Activated CD4-positive, alpha-beta memory T cell treated with anti-CD3 and anti-CD28 coated beads, Interleukin-2, amount 10 ng/mL, durations not matched to agents 7 days and 5 days (primary cell): ENCODE measurements around the gene PTPN21. TPM values are rescaled to one million over a fixed set of nuclear protein-coding genes. Genes with fewer than 3 reads are reported as not detected.

ENCODE experiments used
- CTCF ChIA-PET: fragments of 350-600 bp; sonication (Branson Sonifier 250); formaldehyde crosslinking; loops from one replicate; lab custom pipeline; 2021; ENCODE audit warnings: antibody characterized with exemption, inconsistent platforms; lab: Charles Lee
- POLR2A ChIA-PET: fragments of 350-600 bp; sonication (Branson Sonifier 250); formaldehyde crosslinking; loops from one replicate; lab custom pipeline; 2021; ENCODE audit warnings: antibody characterized with exemption; lab: Charles Lee
- DNase-seq: peaks from one replicate; pipeline ENCODE4 v3.0.0-alpha.2; 2020
- H3K27ac Mint-ChIP-seq: one replicate; pipeline ENCODE4 v1.8.0; 2021; ENCODE audit warnings: mild to moderate bottlenecking, mixed read lengths
- H3K27me3 Mint-ChIP-seq: one replicate; pipeline ENCODE4 v1.8.0; 2021; ENCODE audit warnings: mixed read lengths
- H3K36me3 Mint-ChIP-seq: one replicate; pipeline ENCODE4 v1.8.0; 2021; ENCODE audit warnings: low read depth, mixed read lengths
- H3K4me1 Mint-ChIP-seq: one replicate; pipeline ENCODE4 v1.8.0; 2021; ENCODE audit warnings: mixed read lengths
- H3K4me3 Mint-ChIP-seq: one replicate; pipeline ENCODE4 v1.8.0; 2021; ENCODE audit warnings: mild to moderate bottlenecking, mixed read lengths
- H3K9me3 Mint-ChIP-seq: one replicate; pipeline ENCODE4 v1.8.0; 2021; ENCODE audit warnings: mixed read lengths
- total RNA-seq, 2 experiments: library from RNA; stranded (reverse); gene quantifications; one replicate each; pipeline ENCODE4 v1.2.3, GENCODE V29; 2021

PTPN21 gene
- not detected for total RNA-seq

- Mint-ChIP-seq H3K4me1 (peaks cover 37% of the 10 kb centered on the region), H3K9me3 (no peaks in the 10 kb centered on the region), H3K4me3 (peak within 1 kb of the TSS; percentile 55), H3K27ac (no peak within 1 kb of the TSS), H3K27me3 (peaks cover 52% of the 10 kb centered on the region), H3K36me3 (no peaks in the 10 kb centered on the region)
- peak; percentile 26 for DNase-seq
- ChIA-PET CTCF (no interaction called here), POLR2A (no interaction called here)
Observed at GRCh38 chr14:88554457-88555286, at the start of gene PTPN21. TSS of gene PTPN21 (minus strand) at chr14:88555007. CDS start at chr14:88550417, 4,590 bp downstream.

GRCh38 chr14:88604212-88604611 lies 49.4 kb upstream of the PTPN21 start:
- CTCF ChIA-PET, result no interaction called here
- Mint-ChIP-seq H3K9me3 (no peaks in the 10 kb centered on the region), H3K27me3 (no peaks in the 10 kb centered on the region), H3K4me3 (no peak overlapping the region), H3K36me3 (peaks cover 56% of the 10 kb centered on the region), H3K4me1 (peaks cover 33% of the 10 kb centered on the region), H3K27ac (no peak overlapping the region)
- DNase-seq, result no peak
- POLR2A ChIA-PET, result interaction anchor here (1.1 kb wide), 1 partner anchor 10 kb away, joined by 4 read pairs; no protein-coding TSS in a partner anchor

- Mint-ChIP-seq H3K4me1 (peaks cover 50% of the 10 kb centered on the region), H3K4me3 (peak overlapping the region; percentile 34), H3K36me3 (peaks cover 57% of the 10 kb centered on the region), H3K27ac (peak overlapping the region; percentile 84), H3K9me3 (no peaks in the 10 kb centered on the region), H3K27me3 (no peaks in the 10 kb centered on the region)
- CTCF ChIA-PET, result interaction anchor here (0.7 kb wide), 1 partner anchor 13 kb away, joined by 3 read pairs; no protein-coding TSS in a partner anchor
- peak; percentile 37 for DNase-seq
- POLR2A ChIA-PET, result interaction anchor here (1.6 kb wide), 1 partner anchor 36 kb away, joined by 5 read pairs; no protein-coding TSS in a partner anchor
Observed at GRCh38 chr14:88599761-88600439, 45.1 kb upstream of the PTPN21 start.

- DNase-seq, result no peak
- Mint-ChIP-seq H3K36me3 (peaks cover 56% of the 10 kb centered on the region), H3K4me1 (peaks cover 48% of the 10 kb centered on the region), H3K27me3 (no peaks in the 10 kb centered on the region), H3K9me3 (no peaks in the 10 kb centered on the region), H3K4me3 (no peak overlapping the region), H3K27ac (peak overlapping the region; percentile 84)
- ChIA-PET POLR2A (interaction anchor here (1.6 kb wide), 1 partner anchor 36 kb away, joined by 5 read pairs; no protein-coding TSS in a partner anchor), CTCF (interaction anchor here (0.6 kb wide), 1 partner anchor 736 kb away, joined by 3 read pairs; no protein-coding TSS in a partner anchor)
Observed at GRCh38 chr14:88599326-88599725, 44.5 kb upstream of the PTPN21 start.

GRCh38 chr14:88598097-88598675 lies 43.4 kb upstream of the PTPN21 start:
- Mint-ChIP-seq H3K36me3 (peaks cover 54% of the 10 kb centered on the region), H3K27me3 (no peaks in the 10 kb centered on the region), H3K4me3 (no peak overlapping the region), H3K9me3 (no peaks in the 10 kb centered on the region), H3K27ac (no peak overlapping the region), H3K4me1 (peaks cover 41% of the 10 kb centered on the region)
- no peak for DNase-seq
- ChIA-PET POLR2A (no interaction called here), CTCF (no interaction called here)

GRCh38 chr14:88597601-88598000 lies 42.8 kb upstream of the PTPN21 start:
- Mint-ChIP-seq H3K36me3 (peaks cover 49% of the 10 kb centered on the region), H3K4me3 (no peak overlapping the region), H3K27me3 (no peaks in the 10 kb centered on the region), H3K9me3 (no peaks in the 10 kb centered on the region), H3K27ac (no peak overlapping the region), H3K4me1 (peaks cover 40% of the 10 kb centered on the region)
- no peak for DNase-seq
- CTCF ChIA-PET, result no interaction called here
- POLR2A ChIA-PET, result no interaction called here

- H3K4me1 Mint-ChIP-seq, result peaks cover 37% of the 10 kb centered on the region
- no peak overlapping the region for H3K4me3 Mint-ChIP-seq
- CTCF ChIA-PET, result no interaction called here
- peaks cover 43% of the 10 kb centered on the region for H3K36me3 Mint-ChIP-seq
- no peaks in the 10 kb centered on the region for H3K9me3 Mint-ChIP-seq
- DNase-seq, result no peak
- no peak overlapping the region for H3K27ac Mint-ChIP-seq
- H3K27me3 Mint-ChIP-seq, result no peaks in the 10 kb centered on the region
- POLR2A ChIA-PET, result no interaction called here
Observed at GRCh38 chr14:88597038-88597437, 42.2 kb upstream of the PTPN21 start.

- DNase-seq, result no peak
- CTCF ChIA-PET, result no interaction called here
- H3K9me3 Mint-ChIP-seq, result no peaks in the 10 kb centered on the region
- POLR2A ChIA-PET, result no interaction called here
- H3K27me3 Mint-ChIP-seq, result no peaks in the 10 kb centered on the region
- peaks cover 50% of the 10 kb centered on the region for H3K36me3 Mint-ChIP-seq
- no peak overlapping the region for H3K27ac Mint-ChIP-seq
- H3K4me3 Mint-ChIP-seq, result no peak overlapping the region
- peaks cover 4% of the 10 kb centered on the region for H3K4me1 Mint-ChIP-seq
Observed at GRCh38 chr14:88592031-88592430, 37.2 kb upstream of the PTPN21 start.

GRCh38 chr14:88590173-88590572 lies 35.4 kb upstream of the PTPN21 start:
- Mint-ChIP-seq H3K9me3 (no peaks in the 10 kb centered on the region), H3K27ac (no peak overlapping the region), H3K4me3 (no peak overlapping the region), H3K36me3 (peaks cover 52% of the 10 kb centered on the region), H3K4me1 (no peaks in the 10 kb centered on the region), H3K27me3 (no peaks in the 10 kb centered on the region)
- no peak for DNase-seq
- POLR2A ChIA-PET, result interaction anchor here (1.0 kb wide), 1 partner anchor 8 kb away, joined by 3 read pairs; no protein-coding TSS in a partner anchor
- CTCF ChIA-PET, result interaction anchor here (0.5 to 1.1 kb wide), 2 partner anchors 33 to 222 kb away, joined by 3 to 4 read pairs; no protein-coding TSS in a partner anchor

- no peak overlapping the region for H3K4me3 Mint-ChIP-seq
- POLR2A ChIA-PET, result no interaction called here
- no peaks in the 10 kb centered on the region for H3K9me3 Mint-ChIP-seq
- peaks cover 55% of the 10 kb centered on the region for H3K36me3 Mint-ChIP-seq
- no peaks in the 10 kb centered on the region for H3K27me3 Mint-ChIP-seq
- no peak overlapping the region for H3K27ac Mint-ChIP-seq
- no peak for DNase-seq
- H3K4me1 Mint-ChIP-seq, result no peaks in the 10 kb centered on the region
- CTCF ChIA-PET, result no interaction called here
Observed at GRCh38 chr14:88588081-88588480, 33.3 kb upstream of the PTPN21 start.

- H3K27ac Mint-ChIP-seq, result no peak overlapping the region
- H3K4me3 Mint-ChIP-seq, result no peak overlapping the region
- H3K27me3 Mint-ChIP-seq, result no peaks in the 10 kb centered on the region
- DNase-seq, result no peak
- ChIA-PET POLR2A (no interaction called here), CTCF (no interaction called here)
- no peaks in the 10 kb centered on the region for H3K4me1 Mint-ChIP-seq
- no peaks in the 10 kb centered on the region for H3K9me3 Mint-ChIP-seq
- H3K36me3 Mint-ChIP-seq, result peaks cover 51% of the 10 kb centered on the region
Observed at GRCh38 chr14:88584451-88584850, 29.6 kb upstream of the PTPN21 start.

- peaks cover 61% of the 10 kb centered on the region for H3K36me3 Mint-ChIP-seq
- H3K27me3 Mint-ChIP-seq, result no peaks in the 10 kb centered on the region
- no peaks in the 10 kb centered on the region for H3K9me3 Mint-ChIP-seq
- H3K4me1 Mint-ChIP-seq, result no peaks in the 10 kb centered on the region
- ChIA-PET CTCF (interaction anchor here (1.1 kb wide), 1 partner anchor 13 kb away, joined by 3 read pairs; no protein-coding TSS in a partner anchor), POLR2A (no interaction called here)
- no peak overlapping the region for H3K4me3 Mint-ChIP-seq
- no peak for DNase-seq
- H3K27ac Mint-ChIP-seq, result no peak overlapping the region
Observed at GRCh38 chr14:88576222-88576621, 21.4 kb upstream of the PTPN21 start.

GRCh38 chr14:88572117-88572516 lies 17.3 kb upstream of the PTPN21 start:
- no peak for DNase-seq
- Mint-ChIP-seq H3K36me3 (peaks cover 68% of the 10 kb centered on the region), H3K4me3 (no peak overlapping the region), H3K27ac (no peak overlapping the region), H3K9me3 (peaks cover 4% of the 10 kb centered on the region), H3K4me1 (no peaks in the 10 kb centered on the region), H3K27me3 (no peaks in the 10 kb centered on the region)
- CTCF ChIA-PET, result no interaction called here
- POLR2A ChIA-PET, result interaction anchor here (1.3 kb wide), 1 partner anchor 9 kb away, joined by 4 read pairs; the partner anchor contains the start of gene ZC3H14
